BJ (cell line): ENCODE measurements around the gene ZGLP1. TPM values are rescaled to one million over a fixed set of nuclear protein-coding genes. Genes with fewer than 3 reads are reported as not detected.
A peak's percentile ranks its signal among the peaks of the same experiment; 100 is the strongest.

Experiments
- CTCF ChIA-PET: fragments of 350-600 bp; formaldehyde crosslinking; extraction: SDS; loops from one replicate; lab custom pipeline; 2021; ENCODE audit warnings: antibody characterized with exemption, inconsistent platforms; lab: Yijun Ruan, JAX
- POLR2A ChIA-PET: fragments of 300-600 bp; sonication (Branson Sonifier 250); formaldehyde crosslinking; extraction: SDS; loops from one replicate; lab custom pipeline; 2021; ENCODE audit warnings: antibody characterized with exemption; lab: Charles Lee
- DNase-seq: peaks from one replicate; pipeline ENCODE4 v3.0.0-alpha.2; 2011; ENCODE audit warnings: low read depth
- H3K27me3 ChIP-seq: 2 replicates; pipeline ENCODE4 v1.6.0; 2011; ENCODE audit warnings: low read length; ENCODE audit not compliant: control insufficient read depth, insufficient read depth
- H3K36me3 ChIP-seq: 2 replicates; pipeline ENCODE4 v1.5.1; 2011; ENCODE audit warnings: low read length; ENCODE audit not compliant: control insufficient read depth, insufficient read depth
- H3K4me3 ChIP-seq: 2 replicates; pipeline ENCODE4 v1.5.1; 2011; ENCODE audit warnings: low read depth, mild to moderate bottlenecking, control low read depth, low read length
- CTCF ChIP-seq: IDR thresholded peaks from 2 replicates; pipeline ENCODE4 v1.5.1; 2011; ENCODE audit warnings: low read depth, mild to moderate bottlenecking, control low read depth, inconsistent platforms, low read length, moderate library complexity; ENCODE audit not compliant: insufficient read depth
- polyA plus RNA-seq: library from polyadenylated mRNA; depleted of rRNA; stranded (reverse); fragments of >200 nt; gene quantifications from 2 replicates; pipeline ENCODE4 v1.2.3, GENCODE V29; 2011

ZGLP1 gene
- polyA plus RNA-seq, 1 experiment, result 1.2 TPM

- no peaks in the 10 kb centered on the region for H3K36me3 ChIP-seq
- CTCF ChIA-PET, result interaction anchor here (0.7 to 8.5 kb wide), 5 partner anchors 35 to 137 kb away, joined by 3 to 228 read pairs (median 3); partner anchors contain the start of genes CDC37 and TYK2
These were observed 42.9 kb downstream of the ZGLP1 start for GRCh38 chr19:10266706-10267105.

GRCh38 chr19:10262771-10263170 is 46.8 kb downstream of the ZGLP1 start:
- no peaks in the 10 kb centered on the region for H3K27me3 ChIP-seq
- no peak overlapping the region for H3K4me3 ChIP-seq
- peaks cover 8% of the 10 kb centered on the region for H3K36me3 ChIP-seq
- no peak for TF ChIP-seq CTCF
- no peak for DNase-seq
- ChIA-PET POLR2A (no interaction called here), CTCF (interaction anchor here (1.6 to 7.8 kb wide), 3 partner anchors 125 to 153 kb away, joined by 3 to 86 read pairs (median 68); no protein-coding TSS in a partner anchor)

More at GRCh38 chr19:10266706-10267105, 42.9 kb downstream of the ZGLP1 start:
- DNase-seq, result no peak
- Histone ChIP-seq H3K4me3 (no peak overlapping the region), H3K27me3 (no peaks in the 10 kb centered on the region)
- POLR2A ChIA-PET, result no interaction called here
- TF ChIP-seq CTCF, result no peak

- H3K4me3 ChIP-seq, result no peak overlapping the region
- no peak for TF ChIP-seq CTCF
- H3K27me3 ChIP-seq, result no peaks in the 10 kb centered on the region
- ChIA-PET POLR2A (interaction anchor here (0.6 kb wide), 1 partner anchor 127 kb away, joined by 12 read pairs; no protein-coding TSS in a partner anchor), CTCF (interaction anchor here (0.6 to 7.8 kb wide), 14 partner anchors 10 to 327 kb away, joined by 3 to 86 read pairs (median 4); partner anchors contain the start of genes ICAM1, ICAM5 and TYK2)
- no peak for DNase-seq
- H3K36me3 ChIP-seq, result peaks cover 16% of the 10 kb centered on the region
These were observed 49.5 kb downstream of the ZGLP1 start for GRCh38 chr19:10260141-10260584.

GRCh38 chr19:10259162-10259905 is 50.3 kb downstream of the ZGLP1 start:
- H3K36me3 ChIP-seq, result peaks cover 22% of the 10 kb centered on the region
- H3K27me3 ChIP-seq, result no peaks in the 10 kb centered on the region
- DNase-seq, result no peak
- ChIA-PET POLR2A (interaction anchor here (0.6 kb wide), 1 partner anchor 13 kb away, joined by 5 read pairs; no protein-coding TSS in a partner anchor), CTCF (interaction anchor here (0.6 to 7.8 kb wide), 35 partner anchors 9 to 329 kb away, joined by 3 to 86 read pairs (median 4); partner anchors contain the start of genes ICAM1, ICAM5 and TYK2)
- H3K4me3 ChIP-seq, result no peak overlapping the region
- TF ChIP-seq CTCF, result peak; percentile 80
